SK-N-SH (cell line): ENCODE measurements around the gene BTBD7. TPM values are rescaled to one million over a fixed set of nuclear protein-coding genes. Genes with fewer than 3 reads are reported as not detected.

Experiments used
- CTCF ChIA-PET: fragments of 300-600, 350-600 bp; formaldehyde crosslinking; extraction: SDS; loops from one replicate; lab custom pipeline; 2021; lab: Yijun Ruan, JAX
- POLR2A ChIA-PET: fragments of 350-600 bp; sonication (Branson Sonifier 250); formaldehyde crosslinking; extraction: SDS; loops from one replicate; lab custom pipeline; 2020; ENCODE audit warnings: antibody characterized with exemption, inconsistent platforms; lab: Yijun Ruan, JAX
- DNase-seq: peaks from one replicate; pipeline ENCODE4 v3.0.0; 2012
- H2AFZ ChIP-seq: fragments of 200-600 bp; sonication (generic); 2 replicates; pipeline ENCODE4 v1.8.1; 2016; ENCODE audit warnings: antibody characterized with exemption, mild to moderate bottlenecking, low read depth
- H3F3A ChIP-seq: fragments of 200-600 bp; sonication (generic); replicated peaks from 2 replicates; pipeline ENCODE3; 2016; ENCODE audit warnings: antibody characterized with exemption, mild to moderate bottlenecking; ENCODE audit not compliant: insufficient read depth
- H3K27ac ChIP-seq, 2 experiments: fragments of 200-500 bp in 1 of 2; fragments of 200-600 bp in 1 of 2; sonication (Bioruptor generic) in 1 of 2; sonication (generic), shearing (Covaris generic) in 1 of 2; 2 replicates each; pipeline versions ENCODE4 v1.5.1 to v1.6.1; 2014 to 2016; ENCODE audit warnings: low read depth in 2 of 2, inconsistent platforms in 1 of 2, low read length in 1 of 2, mild to moderate bottlenecking in 1 of 2, mixed read lengths in 1 of 2
- H3K27me3 ChIP-seq: fragments of 200-600 bp; sonication (generic), shearing (Covaris generic); 2 replicates; pipeline ENCODE4 v1.6.1; 2016; ENCODE audit warnings: mixed run types; ENCODE audit not compliant: insufficient read depth
- H3K36me3 ChIP-seq, 2 experiments: fragments of 200-500 bp in 1 of 2; fragments of 200-600 bp in 1 of 2; sonication (Bioruptor generic) in 1 of 2; sonication (generic) in 1 of 2; replicated peaks in 1 of 2; 2 replicates each; pipeline versions ENCODE3 to v1.5.1; 2014 to 2016; ENCODE audit warnings: low read length in 1 of 2, mild to moderate bottlenecking in 1 of 2; ENCODE audit not compliant: insufficient read depth in 2 of 2, control insufficient read depth in 1 of 2
- H3K4me1 ChIP-seq, 2 experiments: fragments of 200-500 bp in 1 of 2; fragments of 200-600 bp in 1 of 2; sonication (Bioruptor generic) in 1 of 2; sonication (generic), shearing (Covaris generic) in 1 of 2; 2 replicates each; pipeline versions ENCODE4 v1.5.1 to v1.6.1; 2014 to 2016; ENCODE audit warnings: low read depth in 1 of 2, low read length in 1 of 2, mixed run types in 1 of 2; ENCODE audit not compliant: insufficient read depth in 2 of 2, control insufficient read depth in 1 of 2
- H3K4me2 ChIP-seq: fragments of 200-600 bp; sonication (generic), shearing (Covaris generic); 2 replicates; pipeline ENCODE4 v1.6.1; 2017; ENCODE audit warnings: mixed run types
- H3K4me3 ChIP-seq, 2 experiments: fragments of 200-500 bp in 1 of 2; fragments of 200-600 bp in 1 of 2; sonication (Bioruptor generic) in 1 of 2; sonication (generic), shearing (Covaris generic) in 1 of 2; 2 replicates each; pipeline versions ENCODE4 v1.5.1 to v1.8.1; 2014 to 2016; ENCODE audit warnings: low read depth in 2 of 2, inconsistent platforms in 1 of 2, low read length in 1 of 2, mild to moderate bottlenecking in 1 of 2, mixed read lengths in 1 of 2, moderate library complexity in 1 of 2
- H3K79me2 ChIP-seq: fragments of 200-600 bp; sonication (generic); 2 replicates; pipeline ENCODE4 v1.8.1; 2017; ENCODE audit warnings: mild to moderate bottlenecking; ENCODE audit not compliant: insufficient read depth
- H3K9ac ChIP-seq: fragments of 200-600 bp; sonication (generic); 2 replicates; pipeline ENCODE4 v1.6.1; 2017; ENCODE audit warnings: mixed run types
- H3K9me2 ChIP-seq: fragments of 200-600 bp; sonication (generic); 2 replicates; pipeline ENCODE4 v1.6.1; 2017; ENCODE audit warnings: mixed run types
- H3K9me3 ChIP-seq: fragments of 200-600 bp; sonication (generic); 2 replicates; pipeline ENCODE4 v1.6.1; 2017; ENCODE audit warnings: mixed run types, mild to moderate bottlenecking, moderate library complexity
- H4K20me1 ChIP-seq: fragments of 200-600 bp; sonication (generic); 2 replicates; pipeline ENCODE4 v1.6.1; 2017; ENCODE audit warnings: mild to moderate bottlenecking, mixed run types; ENCODE audit not compliant: insufficient read depth
- ELF1 ChIP-seq: IDR thresholded peaks from 2 replicates; pipeline ENCODE4 v1.4.0; 2012
- FOSL2 ChIP-seq: IDR thresholded peaks from 2 replicates; pipeline ENCODE4 v1.4.0; 2012; ENCODE audit warnings: low read depth, mild to moderate bottlenecking, moderate library complexity, borderline replicate concordance
- FOXJ3 ChIP-seq: sonication (generic); formaldehyde crosslinking; IDR thresholded peaks from 2 replicates; pipeline ENCODE4 v1.5.1; 2020; ENCODE audit warnings: mild to moderate bottlenecking, missing genetic modification reagents
- FOXM1 ChIP-seq: IDR thresholded peaks from 2 replicates; pipeline ENCODE4 v1.4.0; 2012; ENCODE audit warnings: low read depth, mild to moderate bottlenecking
- GATA2 ChIP-seq: sonication (generic); formaldehyde crosslinking; IDR thresholded peaks from 2 replicates; pipeline ENCODE4 v1.5.0; 2020; ENCODE audit warnings: mild to moderate bottlenecking, missing genetic modification reagents
- MXI1 ChIP-seq: IDR thresholded peaks from 2 replicates; pipeline ENCODE4 v1.6.1; 2012; ENCODE audit warnings: mild to moderate bottlenecking, low read depth, low read length, improper control_type of control experiment
- NRF1 ChIP-seq: IDR thresholded peaks from 2 replicates; pipeline ENCODE4 v1.6.1; 2012; ENCODE audit warnings: low read depth, mild to moderate bottlenecking, low read length
- PBX3 ChIP-seq: IDR thresholded peaks from 2 replicates; pipeline ENCODE4; 2012
- POLR2AphosphoS5 ChIP-seq: IDR thresholded peaks from 2 replicates; pipeline ENCODE4 v1.6.1; 2012; ENCODE audit warnings: low read depth, low read length
- RAD21 ChIP-seq: IDR thresholded peaks from 2 replicates; pipeline ENCODE4 v1.6.1; 2012; ENCODE audit warnings: mild to moderate bottlenecking, low read length
- RCOR1 ChIP-seq: fragments of 150-350 bp; IDR thresholded peaks from 2 replicates; pipeline ENCODE4 v1.6.1; 2017; ENCODE audit warnings: antibody characterized with exemption, low read length
- RXRA ChIP-seq: IDR thresholded peaks from 2 replicates; pipeline ENCODE4 v1.4.0; 2012; ENCODE audit warnings: low read depth, mild to moderate bottlenecking, borderline replicate concordance
- SIN3A ChIP-seq: IDR thresholded peaks from 2 replicates; pipeline ENCODE4 v1.6.1; 2012; ENCODE audit warnings: low read depth, mild to moderate bottlenecking, low read length, moderate library complexity, borderline replicate concordance
- SMC3 ChIP-seq: IDR thresholded peaks from 2 replicates; pipeline ENCODE4 v1.6.1; 2012; ENCODE audit warnings: low read depth, low read length, improper control_type of control experiment
- YY1 ChIP-seq: IDR thresholded peaks from 2 replicates; pipeline ENCODE4 v1.4.0; 2012; ENCODE audit warnings: low read depth, mild to moderate bottlenecking
- WGBS: methylation state at CpG from one replicate; pipeline ENCODE4 v1.1.6; 2017; ENCODE audit warnings: low lambda C conversion rate; 5-methylcytosine and 5-hydroxymethylcytosine counted together
- polyA plus RNA-seq, 3 experiments: library from polyadenylated mRNA; depleted of rRNA; stranded (reverse); fragments of >200 nt; gene quantifications; 2 replicates each; pipeline ENCODE4 v1.2.3, GENCODE V29; 2012

The BTBD7 gene
- polyA plus RNA-seq, 1 of the 3 experiments (the other 2 are of a cell fraction) = 8.6 TPM

GRCh38 chr14:93315575-93315974 lies 17.3 kb downstream of the BTBD7 start (continued):
- no peak for TF ChIP-seq POLR2AphosphoS5
- TF ChIP-seq, all 33 proteins: peak for 0

GRCh38 chr14:93311082-93311481 lies 21.8 kb downstream of the BTBD7 start:
- POLR2A ChIA-PET = no interaction called here
- H3F3A ChIP-seq = no peaks in the 10 kb centered on the region
- H3K4me1 ChIP-seq = peaks cover 3 to 5% of the 10 kb centered on the region in 2 experiments; a peak in 2 of 4 replicates
- no peaks in the 10 kb centered on the region for H3K9me3 ChIP-seq
- H3K27me3 ChIP-seq = no peaks in the 10 kb centered on the region
- no peak overlapping the region for H3K4me2 ChIP-seq
- CTCF ChIA-PET = no interaction called here
- no peak overlapping the region for H3K4me3 ChIP-seq
- WGBS = 100% methylated on average over 1 of the region's 1 CpG
- no peak overlapping the region for H2AFZ ChIP-seq
- H3K9me2 ChIP-seq = no peaks in the 10 kb centered on the region
- H3K27ac ChIP-seq = no peak overlapping the region
- TF ChIP-seq FOXM1 (no peak), FOXJ3 (CRISPR knock-in tag) (no peak), SIN3A (no peak), RAD21 (no peak), YY1 (no peak), SMC3 (no peak), ELF1 (no peak), RXRA (no peak), NRF1 (no peak), FOSL2 (no peak), MXI1 (no peak), PBX3 (no peak), RCOR1 (no peak)
- TF ChIP-seq, all 33 proteins: peak for 0
- DNase-seq = no peak
- Histone ChIP-seq H3K79me2 (peaks cover 96% of the 10 kb centered on the region), H3K36me3 (peaks cover 0 to 8% of the 10 kb centered on the region in 2 experiments), H3K9ac (no peak overlapping the region), H4K20me1 (peaks cover 27% of the 10 kb centered on the region)

DNA sequence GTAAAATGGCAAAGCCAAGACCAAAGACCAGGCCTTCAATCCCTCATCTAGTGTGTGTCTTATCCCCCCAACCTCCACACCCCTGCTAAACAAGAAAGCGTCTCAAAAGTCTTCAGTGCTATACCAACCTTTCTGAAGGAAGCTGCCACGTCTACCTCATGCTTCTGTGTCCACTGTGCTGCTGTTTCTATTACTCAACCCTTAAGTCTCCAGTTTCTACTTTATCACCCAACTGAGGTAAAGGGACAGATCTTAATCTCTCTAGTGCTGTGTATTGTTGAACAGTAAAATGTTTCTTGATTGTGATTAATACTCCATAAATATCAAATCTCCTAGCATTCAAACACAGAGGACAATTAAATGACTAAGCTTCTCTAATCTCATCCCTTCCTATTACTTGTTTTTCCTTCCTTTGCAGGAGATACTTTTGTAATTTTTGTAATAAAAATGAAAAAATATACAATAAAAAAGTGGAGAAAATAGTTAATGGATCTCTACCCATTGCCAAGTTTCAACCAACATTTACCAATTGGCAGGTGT lies 23.3 kb downstream of the BTBD7 start:
- DNase-seq = no peak
- Histone ChIP-seq H3K79me2 (peaks cover 96% of the 10 kb centered on the region), H4K20me1 (peaks cover 27% of the 10 kb centered on the region), H3K9ac (no peak overlapping the region), H3K36me3 (peaks cover 0 to 8% of the 10 kb centered on the region in 2 experiments), H3K9me3 (no peaks in the 10 kb centered on the region), H3K4me2 (no peak overlapping the region), H3F3A (no peaks in the 10 kb centered on the region), H2AFZ (no peak overlapping the region), H3K4me1 (peaks cover 3 to 16% of the 10 kb centered on the region in 2 experiments; a peak in 2 of 4 replicates), H3K27ac (no peak overlapping the region), H3K9me2 (no peaks in the 10 kb centered on the region), H3K27me3 (no peaks in the 10 kb centered on the region), H3K4me3 (no peak overlapping the region)
- WGBS = 88% methylated on average over 2 of the region's 2 CpGs
- ChIA-PET CTCF (interaction anchor here (0.8 kb wide), 2 partner anchors 39 to 69 kb away, joined by 3 read pairs; no protein-coding TSS in a partner anchor), POLR2A (no interaction called here)
- TF ChIP-seq GATA2 (CRISPR knock-in tag) = no peak
- TF ChIP-seq RCOR1 = no peak
